GM23338 (cell line): ENCODE results near the gene HIVEP2.

Experiments used
- CREB1 ChIP-seq: fragments of 250-450 bp; sonication (Bioruptor Pico); IDR thresholded peaks from 2 replicates; pipeline ENCODE4 v1.5.0; 2020; ENCODE audit warnings: low read depth, mild to moderate bottlenecking, moderate library complexity
- EZH2 ChIP-seq: fragments of 200-600 bp; sonication (generic); IDR thresholded peaks from one replicate; pipeline ENCODE4 v1.8.0; 2017; ENCODE audit warnings: antibody characterized with exemption, mild to moderate bottlenecking, low read depth; ENCODE audit not compliant: unreplicated experiment
- EZH2phosphoT487 ChIP-seq: fragments of 200-600 bp; sonication (generic); IDR thresholded peaks from one replicate; pipeline ENCODE4 v1.8.1; 2018; ENCODE audit warnings: antibody characterized with exemption; ENCODE audit not compliant: unreplicated experiment
- NANOG ChIP-seq: IDR thresholded peaks from 2 replicates; pipeline ENCODE4 v1.6.1; 2016; ENCODE audit warnings: antibody characterized with exemption, borderline replicate concordance
- POLR2AphosphoS5 ChIP-seq: IDR thresholded peaks from 2 replicates; pipeline ENCODE4 v1.6.1; 2016; ENCODE audit warnings: antibody characterized with exemption, low read depth
- ZNF114 ChIP-seq: fragments of 250-450 bp; sonication (Bioruptor Pico); IDR thresholded peaks from 2 replicates; pipeline ENCODE4 v1.5.0; 2020; ENCODE audit warnings: mild to moderate bottlenecking, moderate library complexity
- TF ChIP-seq, protein P1 (sequence below), 2 experiments: fragments of 200-600 bp in 1 of 2; sonication (generic) in 1 of 2; conservative IDR thresholded peaks; 2 replicates each; pipeline versions ENCODE4 v1.5.1 to v1.6.1; 2016 to 2017; ENCODE audit warnings: antibody characterized with exemption in 2 of 2, low read depth in 2 of 2, mild to moderate bottlenecking in 2 of 2, moderate library complexity in 1 of 2
- TF ChIP-seq, protein P2 (sequence below): IDR thresholded peaks from one replicate; pipeline ENCODE4 v1.6.1; 2018; ENCODE audit warnings: antibody characterized with exemption; ENCODE audit not compliant: unreplicated experiment

- TF ChIP-seq, protein P1, sequence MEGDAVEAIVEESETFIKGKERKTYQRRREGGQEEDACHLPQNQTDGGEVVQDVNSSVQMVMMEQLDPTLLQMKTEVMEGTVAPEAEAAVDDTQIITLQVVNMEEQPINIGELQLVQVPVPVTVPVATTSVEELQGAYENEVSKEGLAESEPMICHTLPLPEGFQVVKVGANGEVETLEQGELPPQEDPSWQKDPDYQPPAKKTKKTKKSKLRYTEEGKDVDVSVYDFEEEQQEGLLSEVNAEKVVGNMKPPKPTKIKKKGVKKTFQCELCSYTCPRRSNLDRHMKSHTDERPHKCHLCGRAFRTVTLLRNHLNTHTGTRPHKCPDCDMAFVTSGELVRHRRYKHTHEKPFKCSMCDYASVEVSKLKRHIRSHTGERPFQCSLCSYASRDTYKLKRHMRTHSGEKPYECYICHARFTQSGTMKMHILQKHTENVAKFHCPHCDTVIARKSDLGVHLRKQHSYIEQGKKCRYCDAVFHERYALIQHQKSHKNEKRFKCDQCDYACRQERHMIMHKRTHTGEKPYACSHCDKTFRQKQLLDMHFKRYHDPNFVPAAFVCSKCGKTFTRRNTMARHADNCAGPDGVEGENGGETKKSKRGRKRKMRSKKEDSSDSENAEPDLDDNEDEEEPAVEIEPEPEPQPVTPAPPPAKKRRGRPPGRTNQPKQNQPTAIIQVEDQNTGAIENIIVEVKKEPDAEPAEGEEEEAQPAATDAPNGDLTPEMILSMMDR (conservative IDR thresholded peaks at IDR 0.05; ENCODE audit: low read depth in 2 of 2), result no peak
- TF ChIP-seq CREB1 (CRISPR knock-in tag) (no peak), EZH2 (no peak), POLR2AphosphoS5 (no peak), EZH2phosphoT487 (no peak), ZNF114 (CRISPR knock-in tag) (no peak), NANOG (no peak)
- TF ChIP-seq, protein P2, sequence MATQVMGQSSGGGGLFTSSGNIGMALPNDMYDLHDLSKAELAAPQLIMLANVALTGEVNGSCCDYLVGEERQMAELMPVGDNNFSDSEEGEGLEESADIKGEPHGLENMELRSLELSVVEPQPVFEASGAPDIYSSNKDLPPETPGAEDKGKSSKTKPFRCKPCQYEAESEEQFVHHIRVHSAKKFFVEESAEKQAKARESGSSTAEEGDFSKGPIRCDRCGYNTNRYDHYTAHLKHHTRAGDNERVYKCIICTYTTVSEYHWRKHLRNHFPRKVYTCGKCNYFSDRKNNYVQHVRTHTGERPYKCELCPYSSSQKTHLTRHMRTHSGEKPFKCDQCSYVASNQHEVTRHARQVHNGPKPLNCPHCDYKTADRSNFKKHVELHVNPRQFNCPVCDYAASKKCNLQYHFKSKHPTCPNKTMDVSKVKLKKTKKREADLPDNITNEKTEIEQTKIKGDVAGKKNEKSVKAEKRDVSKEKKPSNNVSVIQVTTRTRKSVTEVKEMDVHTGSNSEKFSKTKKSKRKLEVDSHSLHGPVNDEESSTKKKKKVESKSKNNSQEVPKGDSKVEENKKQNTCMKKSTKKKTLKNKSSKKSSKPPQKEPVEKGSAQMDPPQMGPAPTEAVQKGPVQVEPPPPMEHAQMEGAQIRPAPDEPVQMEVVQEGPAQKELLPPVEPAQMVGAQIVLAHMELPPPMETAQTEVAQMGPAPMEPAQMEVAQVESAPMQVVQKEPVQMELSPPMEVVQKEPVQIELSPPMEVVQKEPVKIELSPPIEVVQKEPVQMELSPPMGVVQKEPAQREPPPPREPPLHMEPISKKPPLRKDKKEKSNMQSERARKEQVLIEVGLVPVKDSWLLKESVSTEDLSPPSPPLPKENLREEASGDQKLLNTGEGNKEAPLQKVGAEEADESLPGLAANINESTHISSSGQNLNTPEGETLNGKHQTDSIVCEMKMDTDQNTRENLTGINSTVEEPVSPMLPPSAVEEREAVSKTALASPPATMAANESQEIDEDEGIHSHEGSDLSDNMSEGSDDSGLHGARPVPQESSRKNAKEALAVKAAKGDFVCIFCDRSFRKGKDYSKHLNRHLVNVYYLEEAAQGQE, result no peak
Observed at GRCh38 chr6:142896732-142897131, 48.2 kb downstream of the HIVEP2 start.
